DND-41 (cell line): ENCODE results near the gene BICC1.

Source experiments
- EZH2 ChIP-seq: IDR thresholded peaks from 3 replicates; pipeline ENCODE4 v1.6.1; 2012; ENCODE audit warnings: borderline replicate concordance, low read depth, mild to moderate bottlenecking, moderate library complexity, low read length, inconsistent platforms; ENCODE audit not compliant: severe bottlenecking
- TF ChIP-seq, protein P1 (sequence below): IDR thresholded peaks from 2 replicates; pipeline ENCODE4 v1.5.1; 2012; ENCODE audit warnings: borderline replicate concordance, low read length, moderate library complexity, mild to moderate bottlenecking; ENCODE audit not compliant: poor library complexity, severe bottlenecking; ENCODE audit errors: extremely low read depth

DNA sequence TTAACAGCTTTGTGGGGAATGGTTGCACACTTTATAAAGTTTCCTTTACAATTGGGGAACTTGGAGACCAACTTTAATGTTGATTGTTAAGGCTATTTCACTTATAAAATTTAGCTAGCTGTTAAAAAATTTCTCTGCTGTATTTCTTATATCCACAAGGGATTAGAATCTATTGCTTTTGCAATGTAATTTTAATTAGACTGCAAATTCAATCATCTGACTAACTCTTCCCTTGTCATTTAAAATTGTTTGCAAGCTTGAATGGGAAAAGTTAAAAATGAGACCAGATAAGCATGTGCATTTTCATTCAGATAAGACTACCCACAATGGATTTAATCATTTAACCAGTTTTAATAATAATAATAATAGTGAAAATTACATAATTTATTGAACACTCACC is 213.2 kb downstream of the BICC1 start:
- TF ChIP-seq, protein P1, sequence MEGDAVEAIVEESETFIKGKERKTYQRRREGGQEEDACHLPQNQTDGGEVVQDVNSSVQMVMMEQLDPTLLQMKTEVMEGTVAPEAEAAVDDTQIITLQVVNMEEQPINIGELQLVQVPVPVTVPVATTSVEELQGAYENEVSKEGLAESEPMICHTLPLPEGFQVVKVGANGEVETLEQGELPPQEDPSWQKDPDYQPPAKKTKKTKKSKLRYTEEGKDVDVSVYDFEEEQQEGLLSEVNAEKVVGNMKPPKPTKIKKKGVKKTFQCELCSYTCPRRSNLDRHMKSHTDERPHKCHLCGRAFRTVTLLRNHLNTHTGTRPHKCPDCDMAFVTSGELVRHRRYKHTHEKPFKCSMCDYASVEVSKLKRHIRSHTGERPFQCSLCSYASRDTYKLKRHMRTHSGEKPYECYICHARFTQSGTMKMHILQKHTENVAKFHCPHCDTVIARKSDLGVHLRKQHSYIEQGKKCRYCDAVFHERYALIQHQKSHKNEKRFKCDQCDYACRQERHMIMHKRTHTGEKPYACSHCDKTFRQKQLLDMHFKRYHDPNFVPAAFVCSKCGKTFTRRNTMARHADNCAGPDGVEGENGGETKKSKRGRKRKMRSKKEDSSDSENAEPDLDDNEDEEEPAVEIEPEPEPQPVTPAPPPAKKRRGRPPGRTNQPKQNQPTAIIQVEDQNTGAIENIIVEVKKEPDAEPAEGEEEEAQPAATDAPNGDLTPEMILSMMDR, result no peak
- TF ChIP-seq EZH2, result no peak
